HG03342 (cell line): Measurements from ENCODE around the gene TAGAP.
"Not testable (repeated sequence)": the region's sequence is repeated elsewhere in the genome, so short reads cannot be mapped to it uniquely, and the experiment has no call there.

Experiments used
- ATAC-seq: cut with Tn5 transposase; IDR thresholded peaks from one replicate; pipeline ENCODE4 v1.9.1; 2021; ENCODE audit warnings: mild to moderate bottlenecking, moderate library complexity; ENCODE audit not compliant: unreplicated experiment

TAGAP gene

DNA sequence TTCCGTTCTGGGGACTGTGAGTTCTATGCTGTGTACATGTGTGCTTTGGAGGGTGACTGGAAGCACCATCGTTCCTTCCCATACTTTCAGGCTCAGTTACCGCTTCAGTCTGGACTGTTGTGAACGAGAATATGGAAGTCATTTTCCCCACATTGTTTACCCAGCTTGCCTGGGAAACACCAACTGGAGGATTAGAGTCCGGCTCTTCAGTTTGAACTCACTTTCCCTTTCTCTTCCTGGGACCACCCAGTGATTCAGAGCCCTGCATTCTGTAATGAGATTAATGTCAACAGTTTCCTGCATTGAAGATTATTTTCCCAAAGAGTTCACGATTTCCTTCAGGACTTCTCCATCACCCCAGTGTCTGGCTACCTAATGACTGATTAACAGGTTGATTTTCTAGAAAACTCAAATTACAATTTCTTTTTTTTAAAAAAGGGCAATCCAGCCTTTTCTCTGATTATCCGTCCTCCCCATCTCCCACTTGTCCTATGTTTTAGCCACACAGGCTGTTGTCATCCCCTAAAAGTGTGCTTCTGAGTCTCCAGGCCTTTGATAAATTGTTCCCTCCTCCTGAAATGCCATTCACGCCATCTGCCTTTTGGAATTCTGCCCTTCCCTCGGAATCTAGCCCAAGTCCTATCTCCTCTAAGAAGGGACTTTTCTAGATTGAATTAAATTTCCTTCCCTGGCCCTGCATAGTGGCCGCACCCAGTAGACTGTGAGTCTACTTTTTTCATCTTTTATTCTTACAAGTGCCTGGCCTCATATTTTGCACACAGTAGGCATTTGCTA lies 3.3 kb upstream of the TAGAP start:
- no peak for ATAC-seq

DNA sequence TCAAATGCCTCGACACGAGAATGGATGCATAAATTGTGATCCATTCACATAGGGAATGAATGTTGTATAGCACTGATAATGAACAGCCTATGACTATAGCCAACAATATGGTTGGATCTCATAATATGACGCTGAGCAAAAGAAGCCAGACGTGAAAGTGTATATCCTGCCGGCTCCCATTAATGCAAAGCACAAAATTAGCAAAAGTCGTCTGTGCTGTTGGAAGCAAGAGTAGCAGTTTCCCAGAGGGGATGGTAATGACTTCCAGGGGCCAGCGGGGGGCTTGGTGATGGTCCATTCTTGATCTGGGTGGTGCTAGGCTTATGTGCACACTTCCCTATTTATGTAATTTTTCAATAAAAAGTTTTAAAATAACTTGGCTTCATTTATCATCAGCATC lies 1.0 kb upstream of the TAGAP start:
- ATAC-seq, result no peak

DNA sequence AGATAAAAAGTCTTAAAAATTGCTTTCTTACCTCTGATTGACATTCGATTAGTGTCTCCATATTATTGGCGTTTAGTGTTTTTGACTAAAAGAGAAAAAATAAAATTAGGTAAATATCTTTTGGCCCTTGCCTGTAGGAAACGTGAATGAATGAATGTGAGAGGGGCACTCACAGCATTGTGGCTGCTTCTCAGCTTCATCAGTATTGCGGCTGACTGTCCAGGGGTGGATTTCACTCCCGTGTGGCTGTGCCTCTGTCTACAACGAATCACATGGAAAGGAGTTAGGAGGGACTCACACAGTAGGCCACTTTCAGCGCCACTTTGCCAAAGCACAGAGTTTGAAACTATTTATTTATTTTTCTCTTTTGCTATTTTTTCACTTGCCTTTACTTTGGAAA lies 844 bp downstream of the TAGAP start:
- no peak for ATAC-seq

DNA sequence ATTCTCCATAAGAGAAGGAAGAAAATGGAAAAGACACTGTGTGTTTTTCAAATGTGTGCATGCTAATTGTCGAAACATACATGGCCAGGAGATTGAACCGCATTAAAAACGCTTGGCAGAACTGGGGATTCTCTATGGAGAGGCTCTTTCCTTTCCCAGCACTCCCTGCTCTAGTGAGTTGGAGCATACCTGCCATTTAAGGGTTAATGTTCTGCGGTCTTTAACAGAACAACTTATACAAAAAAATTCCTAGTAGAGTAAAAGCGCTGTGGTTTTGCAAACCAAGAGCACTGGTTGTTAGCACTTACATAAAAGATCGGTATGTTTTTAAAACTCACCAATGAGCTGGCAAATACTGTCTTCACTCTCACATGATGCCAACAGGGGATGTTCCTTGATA lies 1.5 kb downstream of the TAGAP start:
- ATAC-seq, result no peak

DNA sequence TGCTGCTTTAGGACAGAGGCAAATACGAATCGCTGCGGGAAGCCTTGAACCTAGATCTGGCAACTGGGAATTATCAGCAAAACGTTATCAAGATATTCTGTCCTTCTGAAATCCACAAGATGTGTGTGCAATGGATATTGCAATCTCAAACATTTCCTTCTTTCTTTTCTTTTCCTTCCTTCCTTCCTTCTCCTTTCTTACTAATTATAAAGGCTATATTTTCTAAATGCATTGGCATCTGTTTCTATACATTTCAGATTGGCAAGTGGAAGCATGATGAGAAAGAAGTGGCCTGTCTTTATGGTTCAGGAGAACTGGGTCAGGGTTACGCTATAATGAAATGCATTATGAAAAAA lies 2.0 kb downstream of the TAGAP start:
- no peak for ATAC-seq

DNA sequence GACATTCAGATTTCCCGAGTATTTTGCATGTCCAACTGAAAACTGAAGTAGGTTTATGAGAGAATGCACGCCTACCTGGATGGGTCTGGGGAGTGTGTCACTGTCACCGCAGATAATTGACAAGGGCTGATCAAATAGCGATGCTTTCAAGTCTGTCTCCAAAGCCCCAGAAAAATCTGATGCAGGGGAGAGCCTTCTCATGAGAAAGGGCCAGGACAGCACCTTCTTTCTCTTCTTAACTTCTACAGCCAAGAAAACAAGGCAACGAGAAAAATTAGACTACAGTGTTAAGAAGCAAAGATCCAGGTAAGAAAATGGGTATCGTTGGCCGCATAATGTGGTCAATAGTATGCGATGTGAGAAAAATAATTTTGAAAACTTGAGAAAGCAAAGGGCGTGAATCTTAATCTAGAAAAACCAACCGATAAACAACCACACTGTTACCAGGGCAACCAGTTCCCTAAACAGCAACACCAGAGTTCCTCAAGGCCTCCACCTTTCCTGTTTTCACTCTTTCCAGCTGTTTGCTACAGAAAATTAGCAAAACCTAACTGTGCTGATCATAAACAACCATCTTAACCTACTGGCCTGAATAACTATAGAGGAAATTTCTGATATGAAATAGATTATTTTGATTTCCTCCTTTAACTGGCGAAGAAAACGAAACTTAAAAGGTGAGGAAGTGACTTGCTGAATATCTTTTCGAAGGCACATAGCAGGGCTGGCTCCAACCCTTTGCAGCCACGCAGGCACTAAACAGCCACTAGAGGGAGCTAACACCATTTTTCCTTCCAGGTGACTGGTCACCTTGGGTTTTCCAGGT lies 2.6 kb downstream of the TAGAP start:
- peak; percentile 35 for ATAC-seq

DNA sequence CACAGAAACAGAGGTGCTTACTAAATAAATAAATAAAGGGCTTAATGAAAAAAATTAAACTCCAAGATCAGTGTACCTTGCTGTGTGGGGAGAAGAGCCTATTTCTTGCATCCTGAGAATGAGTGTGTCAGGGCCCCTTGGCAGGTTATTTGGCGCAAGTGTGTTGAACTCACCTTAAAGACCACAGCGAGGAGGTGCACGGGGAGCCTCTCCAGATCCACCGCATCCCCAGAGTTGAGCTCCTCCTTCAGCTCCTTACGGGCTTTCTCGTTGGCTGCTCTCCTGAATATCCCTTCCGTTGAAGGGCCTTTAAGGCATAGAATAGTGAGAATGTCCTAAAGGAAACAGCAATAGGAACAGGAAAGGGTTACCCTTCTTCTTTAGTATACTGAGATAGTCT lies 3.6 kb downstream of the TAGAP start:
- no peak for ATAC-seq

DNA sequence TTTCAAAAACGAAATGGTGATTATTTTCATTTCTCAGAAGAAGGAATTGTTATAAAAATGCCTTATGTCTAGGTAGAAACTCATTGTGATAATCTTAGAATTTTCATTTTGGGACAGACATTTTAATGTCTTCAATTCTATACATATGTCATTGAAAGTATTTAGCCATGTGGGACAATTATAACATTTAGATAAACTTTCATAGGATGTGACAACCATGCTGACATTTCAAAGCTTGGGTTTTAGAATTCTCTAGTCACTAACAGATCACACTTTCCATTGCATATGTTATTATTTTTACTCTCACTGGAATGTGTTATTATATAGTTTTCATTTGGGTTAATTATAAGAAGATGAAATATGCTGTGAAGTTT lies 4.9 kb downstream of the TAGAP start:
- ATAC-seq, result no peak

DNA sequence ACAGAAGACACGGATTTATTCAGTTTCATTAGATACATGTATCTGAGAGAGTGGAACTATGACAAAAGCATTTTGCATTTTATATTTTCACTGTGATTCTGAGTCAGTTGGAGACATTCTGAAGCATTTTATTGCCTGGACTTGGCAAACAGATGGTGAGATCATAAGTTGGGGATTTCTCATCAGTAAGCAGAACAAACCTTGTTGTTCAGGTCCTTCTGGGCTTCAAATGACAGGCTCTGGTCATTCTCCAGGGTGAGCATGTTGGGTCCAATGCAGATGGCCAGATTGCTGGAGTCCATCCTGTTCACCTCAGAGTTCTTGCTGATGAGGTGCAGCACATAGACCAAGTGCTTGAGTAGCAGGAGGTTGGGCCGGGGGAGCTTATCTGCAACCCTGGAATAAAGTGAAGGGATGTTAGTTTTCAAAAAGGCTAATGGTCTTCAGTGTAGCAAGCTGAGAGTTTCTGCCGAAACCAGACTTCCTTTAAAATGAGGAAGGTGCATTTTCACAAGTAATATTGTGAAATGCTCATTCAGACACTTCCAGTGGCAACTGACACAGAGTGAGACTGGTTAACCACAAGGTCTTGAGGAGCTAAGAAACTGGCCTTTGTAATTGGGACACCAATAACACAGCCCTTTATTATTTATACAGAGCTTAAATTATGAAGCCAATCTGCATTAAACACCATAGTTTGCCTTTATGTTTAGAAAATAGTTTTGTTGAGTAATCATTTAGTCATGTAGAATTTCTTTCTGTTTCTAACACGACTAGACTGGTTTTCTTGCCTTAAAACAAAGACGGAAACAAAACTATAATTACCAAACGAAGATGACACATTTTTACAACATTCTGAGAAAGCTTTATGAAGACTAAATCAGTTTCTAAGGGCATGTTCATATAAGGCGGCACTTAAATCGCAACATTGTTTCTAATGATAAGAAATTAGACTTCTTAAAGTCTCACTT lies 5.6 kb downstream of the TAGAP start:
- ATAC-seq, result peak; percentile 83

DNA sequence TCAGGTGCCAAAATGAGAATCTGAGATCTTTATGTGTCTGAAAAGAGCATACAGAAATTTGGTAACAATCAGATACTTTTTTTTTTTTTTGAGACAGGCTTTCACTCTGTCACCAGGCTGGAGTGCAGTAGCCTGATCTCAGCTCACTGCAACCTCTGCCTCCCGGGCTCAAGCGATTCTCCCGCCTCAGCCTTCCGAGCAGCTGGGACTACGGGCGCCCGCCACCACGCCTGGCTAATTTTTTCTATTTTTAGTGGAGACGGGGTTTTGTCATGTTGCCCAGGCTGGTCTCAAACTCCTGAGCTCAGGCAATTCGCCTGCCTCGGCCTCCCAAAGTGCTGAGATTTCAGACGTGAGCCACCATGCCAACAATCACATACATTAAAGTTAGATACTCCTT lies 6.5 kb downstream of the TAGAP start:
- not testable (repeated sequence) for ATAC-seq

DNA sequence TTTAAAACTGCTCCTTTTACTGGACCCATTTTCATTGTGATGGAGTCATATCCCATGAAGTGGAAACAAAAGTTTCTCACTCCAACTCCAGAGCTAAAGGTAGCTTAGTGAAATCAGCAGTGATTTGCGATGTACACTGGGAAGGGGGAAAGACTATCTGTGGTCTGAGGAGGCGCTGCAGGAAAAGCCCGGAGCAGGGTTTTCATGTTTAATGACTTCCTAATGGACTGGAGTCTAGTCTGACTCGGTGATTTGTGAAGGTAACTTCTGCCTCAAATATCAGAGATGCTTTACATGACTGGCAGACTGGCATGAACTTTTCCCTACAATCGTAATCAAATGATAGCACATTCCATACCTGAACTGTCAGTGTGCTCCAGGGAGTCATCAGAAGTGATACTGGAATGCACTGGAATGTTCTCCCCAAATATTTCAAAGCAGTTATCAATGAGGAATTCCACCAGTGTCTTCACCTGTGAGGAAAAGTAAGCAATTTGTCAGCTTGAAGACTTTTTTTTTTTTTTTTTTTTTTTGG lies 7.0 kb downstream of the TAGAP start:
- ATAC-seq, result no peak

DNA sequence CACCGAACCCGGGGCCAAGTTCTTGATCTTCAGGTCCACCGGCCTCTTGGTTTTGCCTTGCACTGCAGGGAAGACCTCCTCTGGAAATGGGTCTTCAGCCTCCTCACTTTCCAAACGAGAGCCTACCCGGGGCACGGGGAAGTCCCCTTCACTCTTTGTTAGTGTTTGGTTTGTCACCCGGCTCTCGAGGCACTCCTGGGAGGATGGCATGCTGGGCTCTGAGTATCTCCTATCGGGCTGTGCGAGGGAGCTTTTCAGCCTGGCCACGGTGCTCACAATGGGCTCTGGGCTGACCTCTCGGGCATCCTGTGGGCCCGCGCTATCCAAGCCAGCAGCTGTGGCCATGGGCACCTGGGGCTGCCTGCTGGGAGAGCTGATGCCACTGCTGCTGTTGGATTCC lies 8.1 kb downstream of the TAGAP start:
- ATAC-seq, result no peak

DNA sequence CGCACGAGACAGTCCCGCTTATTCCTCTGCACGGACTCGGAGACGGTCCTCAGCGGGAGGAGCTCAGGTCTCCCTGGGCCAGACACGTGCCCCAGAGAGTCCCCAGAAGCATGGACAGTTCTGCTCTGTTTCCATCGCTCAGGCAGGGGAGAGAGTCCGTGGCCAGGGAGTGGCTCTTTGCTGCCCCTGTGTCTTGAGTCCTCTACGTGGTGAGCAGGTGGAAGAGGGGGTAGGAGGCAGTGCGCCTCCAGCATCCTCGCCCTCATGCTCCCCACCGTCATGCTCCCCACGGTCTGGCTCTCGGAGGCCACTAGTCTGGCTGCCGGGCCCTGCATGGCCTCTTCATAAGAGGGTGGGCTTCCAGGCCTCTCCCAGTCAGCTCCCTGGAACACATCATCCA lies 8.9 kb downstream of the TAGAP start:
- ATAC-seq, result no peak

DNA sequence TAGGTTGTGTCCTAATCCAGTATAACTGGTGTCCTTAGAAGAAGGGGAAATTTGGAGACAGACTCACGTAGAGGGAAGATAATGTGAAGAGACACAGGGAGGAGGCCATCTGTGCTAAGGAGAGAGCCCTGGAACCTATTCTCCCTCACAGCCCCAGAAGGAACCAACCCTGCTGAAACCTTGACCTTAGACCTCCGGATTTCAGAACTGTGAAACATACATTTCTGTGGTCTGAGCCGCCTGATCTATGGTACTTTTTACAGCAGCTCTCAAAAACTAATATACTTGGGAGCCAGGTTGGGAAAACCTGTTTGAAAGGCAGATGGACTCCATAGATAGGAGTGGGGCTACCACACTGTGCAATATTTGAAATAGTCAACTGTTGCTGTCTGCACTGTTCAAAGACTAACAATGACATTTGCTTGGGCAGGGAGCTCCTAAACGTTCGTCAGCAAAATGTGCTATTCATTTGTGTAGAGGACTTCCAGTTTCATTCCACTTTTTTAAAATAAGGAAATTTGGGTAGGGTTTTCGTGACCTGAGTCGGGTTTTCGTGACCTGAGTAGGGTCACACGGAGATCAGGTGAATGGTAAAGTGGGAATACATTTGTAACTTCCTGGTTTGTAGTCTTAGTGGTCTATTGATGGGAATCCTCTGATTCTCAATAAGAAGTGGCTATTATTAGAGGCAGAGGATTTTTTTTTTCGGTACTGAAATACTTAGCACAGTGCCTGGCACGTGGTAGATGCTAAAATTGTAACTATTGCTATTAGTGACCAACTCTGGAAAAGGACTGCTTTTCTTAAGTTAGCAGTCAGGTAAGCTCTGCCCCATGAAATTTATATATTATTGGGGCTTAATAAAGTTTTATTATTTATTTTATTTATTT lies 11.4 kb downstream of the TAGAP start:
- no peak for ATAC-seq

DNA sequence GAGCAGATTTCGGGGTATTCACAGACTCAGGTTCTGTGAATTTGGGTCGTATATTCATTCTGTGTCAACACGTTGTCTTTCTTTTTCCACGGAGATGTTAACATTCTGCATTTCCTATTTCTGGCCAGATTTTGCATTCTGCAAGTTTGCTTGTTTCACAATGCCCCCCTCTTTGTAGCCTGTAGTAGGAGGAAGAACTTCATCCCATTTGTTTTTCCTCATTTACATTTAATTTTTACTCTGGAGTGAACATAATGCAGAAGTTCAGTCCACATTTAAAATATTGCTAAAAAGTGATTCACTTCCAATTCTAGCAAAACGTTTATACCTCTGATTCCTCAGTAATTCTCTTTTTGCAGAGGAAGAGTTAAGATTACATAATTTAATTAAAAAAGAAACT lies 12.9 kb downstream of the TAGAP start:
- no peak for ATAC-seq

DNA sequence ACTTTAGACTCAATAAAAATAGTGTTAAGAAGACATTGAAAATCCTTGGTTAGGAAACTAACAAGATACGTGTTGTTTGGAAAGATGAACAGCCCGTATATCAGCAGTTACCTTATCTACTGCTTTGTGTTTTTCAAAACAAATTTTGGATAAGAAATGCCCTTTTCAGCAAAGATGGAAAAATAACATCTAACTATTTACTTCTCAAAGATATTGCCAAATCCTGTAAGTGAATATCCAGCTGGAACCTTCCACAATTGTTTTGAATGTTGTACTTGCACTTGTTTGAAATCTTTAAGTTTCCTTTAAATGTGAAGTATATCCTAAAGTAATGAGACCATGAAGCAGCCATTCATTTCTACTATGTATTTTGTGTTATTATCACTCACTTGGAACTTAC lies 14.6 kb downstream of the TAGAP start:
- no peak for ATAC-seq

DNA sequence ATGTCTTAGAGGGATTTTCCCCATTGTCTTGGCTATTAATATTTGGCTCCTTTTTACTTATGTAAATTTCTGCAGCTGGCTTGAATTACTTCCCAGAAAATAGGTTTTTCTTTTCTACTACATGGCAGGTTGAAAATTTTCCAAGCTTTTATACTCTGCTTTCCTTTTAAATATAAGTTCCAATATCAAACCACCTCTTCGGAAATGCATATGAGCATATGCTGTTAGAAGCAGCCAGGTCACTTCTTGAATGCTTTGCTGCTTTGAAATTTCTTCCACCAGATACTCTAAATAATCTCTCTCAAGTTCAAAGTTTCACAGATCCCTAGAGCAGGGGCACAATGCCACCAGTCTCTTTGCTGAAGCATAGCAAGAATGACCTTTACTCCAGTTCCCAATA lies 19.6 kb downstream of the TAGAP start:
- not testable (repeated sequence) for ATAC-seq

DNA sequence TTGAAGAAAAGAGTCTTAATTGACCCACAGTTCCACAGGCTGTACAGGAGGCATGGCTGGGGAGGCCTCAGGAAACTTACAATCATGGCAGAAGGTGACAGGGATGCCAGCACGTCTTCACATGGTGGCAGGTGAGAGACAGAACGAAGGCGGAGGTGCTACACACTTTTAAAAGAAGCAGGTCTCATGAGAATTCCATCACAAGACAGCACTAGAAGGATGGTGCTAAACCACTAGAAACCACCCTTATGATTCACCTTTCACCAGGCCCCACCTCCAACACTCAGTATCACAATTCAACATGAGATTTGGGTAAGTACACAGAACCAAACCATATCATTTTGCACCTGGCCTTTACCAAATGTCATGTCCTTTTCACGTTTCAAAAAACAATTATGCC lies 20.9 kb downstream of the TAGAP start:
- no peak for ATAC-seq

DNA sequence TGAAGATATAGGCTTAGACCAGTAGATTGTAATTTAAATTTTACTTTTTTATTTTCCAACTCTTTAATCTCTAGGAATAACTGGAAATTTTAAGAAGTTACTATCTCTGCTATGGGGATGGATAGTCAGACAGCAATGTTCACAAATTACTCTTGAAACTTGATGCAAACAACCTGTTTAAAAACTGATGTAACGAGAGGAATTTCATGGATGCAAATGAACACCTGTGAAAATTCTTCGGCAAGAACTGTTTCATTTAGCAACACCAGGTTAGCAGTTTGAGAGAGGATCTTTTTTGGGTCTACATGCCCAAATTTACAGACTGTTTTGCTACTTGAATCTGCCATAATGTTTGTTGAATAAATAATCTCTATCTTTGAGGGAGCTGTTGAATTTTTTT lies 24.8 kb downstream of the TAGAP start:
- ATAC-seq, result no peak
